ENCODE results near the gene COL28A1. TPM values are rescaled to one million over a fixed set of nuclear protein-coding genes. Genes with fewer than 3 reads are reported as not detected.

Gene COL28A1
- total and polyA plus RNA-seq, 2 of the 13 experiments (the other 11 are each of a cell fraction or from before 2014, with no cell fraction given) = 0.07 to 0.15 TPM

DNA sequence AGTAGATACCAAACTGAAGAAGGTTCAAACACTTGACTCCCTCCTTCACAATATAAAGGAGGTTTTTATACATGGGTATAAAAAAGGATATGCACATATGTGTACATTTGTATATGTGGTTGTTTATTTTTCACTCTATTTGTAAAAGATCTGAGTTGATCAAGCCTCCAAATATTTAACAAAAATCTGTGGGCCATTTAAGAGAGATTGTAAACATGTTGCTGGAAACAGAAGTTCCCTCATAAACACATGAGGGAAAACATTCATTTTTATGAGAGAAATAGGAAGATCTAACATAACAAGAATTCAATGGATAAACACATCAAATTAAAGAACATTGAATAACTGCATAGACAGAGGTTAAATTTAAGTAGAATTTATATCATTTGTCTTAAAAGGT is 81.7 kb downstream of the COL28A1 start (continued):
- TF ChIP-seq THAP7 (CRISPR knock-in tag; IDR thresholded peaks at IDR 0.05) = no peak
- no peak for TF ChIP-seq MED13 (CRISPR knock-in tag; IDR thresholded peaks at IDR 0.05)
- TF ChIP-seq ZNF207 (IDR thresholded peaks at IDR 0.05; ENCODE audit: borderline replicate concordance) = no peak
- no peak for TF ChIP-seq PHF8 (CRISPR knock-in tag; IDR thresholded peaks at IDR 0.05)
- TF ChIP-seq DMAP1 (CRISPR knock-in tag; IDR thresholded peaks at IDR 0.05) = no peak
- no peak for TF ChIP-seq HBP1 (CRISPR knock-in tag; IDR thresholded peaks at IDR 0.05; ENCODE audit: low read depth)

DNA sequence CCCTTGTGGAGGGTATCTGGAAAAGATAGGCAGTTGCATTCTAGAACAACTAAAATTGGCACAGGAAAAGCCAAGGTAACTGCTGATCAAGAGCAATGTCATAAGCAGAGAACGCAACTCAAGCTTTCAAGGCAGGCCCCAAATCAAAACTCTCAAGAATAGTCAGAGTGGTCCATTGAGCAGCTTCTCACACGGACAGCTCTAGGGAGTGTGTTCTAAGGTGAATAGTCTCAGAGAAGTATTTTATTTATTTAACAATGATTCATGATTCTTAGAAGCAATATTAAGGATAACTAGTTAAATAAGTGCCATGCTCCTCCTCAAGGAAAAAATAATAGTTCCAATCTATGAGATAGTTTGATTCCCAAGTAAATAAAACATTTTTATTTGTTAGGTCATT is 83.0 kb downstream of the COL28A1 start:
- ChIA-PET CTCF (ENCODE audit: low intra/inter-chr PET ratio, low total read pairs) (no interaction called here), POLR2A (no interaction called here)
- intact Hi-C loops (cut with micrococcal nuclease; ENCODE audit: unreplicated experiment) (no loop called here), in situ Hi-C loops (cut with HindIII; ENCODE audit: extremely low pct_ligation_motif_present, low pct_unique_long_range_greater_than_20kb) (no loop called here)
- Histone ChIP-seq H3K4me3 (replicated peaks in 1 of 3; ENCODE audit: insufficient read depth in 1 of 3, low read depth in 2 of 3, low read length in 3 of 3) (no peak overlapping the region), H3K79me2 (ENCODE audit: insufficient read depth, low read length) (no peaks in the 10 kb centered on the region), H3K9ac (ENCODE audit: insufficient read depth, low read depth, low read length) (no peak overlapping the region), H3K27ac (ENCODE audit: extremely low read length, insufficient read depth, low read length) (no peak overlapping the region), H2AFZ (ENCODE audit: low read length) (no peak overlapping the region), H3K4me2 (ENCODE audit: low read depth, low read length) (no peak overlapping the region), H3K27me3 (ENCODE audit: control insufficient read depth in 1 of 2, insufficient read depth in 2 of 2, low read length in 2 of 2) (no peaks in the 10 kb centered on the region), H3K4me1 (ENCODE audit: insufficient read depth, low read length) (no peaks in the 10 kb centered on the region), H3K36me3 (replicated peaks in 1 of 2; ENCODE audit: control insufficient read depth in 1 of 2, insufficient read depth in 2 of 2, low read length in 2 of 2) (no peaks in the 10 kb centered on the region), H3K9me3 (ENCODE audit: low read length) (peaks cover 17% of the 10 kb centered on the region), H4K20me1 (ENCODE audit: insufficient read depth, low read length) (no peaks in the 10 kb centered on the region)
- WGBS (ENCODE audit: low lambda C conversion rate) = 50% methylated on average over 2 of the region's 2 CpGs
- DNase-seq (ENCODE audit: low spot score) (no peak), ATAC-seq (no peak), FAIRE-seq (no peak)
- no peak for TF ChIP-seq ERF (CRISPR knock-in tag; IDR thresholded peaks at IDR 0.05)
- TF ChIP-seq MBNL3 (CRISPR knock-in tag; conservative IDR thresholded peaks at IDR 0.05) = no peak
- TF ChIP-seq, protein P1, sequence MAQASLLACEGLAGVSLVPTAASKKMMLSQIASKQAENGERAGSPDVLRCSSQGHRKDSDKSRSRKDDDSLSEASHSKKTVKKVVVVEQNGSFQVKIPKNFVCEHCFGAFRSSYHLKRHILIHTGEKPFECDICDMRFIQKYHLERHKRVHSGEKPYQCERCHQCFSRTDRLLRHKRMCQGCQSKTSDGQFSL (CRISPR knock-in tag; IDR thresholded peaks at IDR 0.05) = no peak
- TF ChIP-seq ZNF17 (CRISPR knock-in tag; IDR thresholded peaks at IDR 0.05) = no peak
- no peak for TF ChIP-seq SIN3B (IDR thresholded peaks at IDR 0.05; ENCODE audit: low read length)
- BruUV-seq (replicated peaks) = no TSS peak

Data from HepG2 (cell line).